KG1 (cell line): ENCODE measurements around the gene SLC22A6.
"Not testable (repeated sequence)": the region's sequence is repeated elsewhere in the genome, so short reads cannot be mapped to it uniquely, and the experiment has no call there.

Source experiments
- DNase-seq: peaks from one replicate; lab custom pipeline; 2025; lab: John Stamatoyannopoulos, UW

Gene SLC22A6

GRCh38 chr11:62985041-62985750 is 429 bp upstream of the SLC22A6 start:
- DNase-seq = no peak

- no peak for DNase-seq
Observed at GRCh38 chr11:62983536-62984199, 1.1 kb downstream of the SLC22A6 start.

GRCh38 chr11:62981743-62982142 is 3.0 kb downstream of the SLC22A6 start:
- DNase-seq = no peak

- no peak for DNase-seq
Observed at GRCh38 chr11:62980133-62980760, 4.5 kb downstream of the SLC22A6 start.

- DNase-seq = no peak
Observed at GRCh38 chr11:62976109-62976508, 8.7 kb downstream of the SLC22A6 start.

GRCh38 chr11:62974848-62975522 is 9.8 kb downstream of the SLC22A6 start:
- DNase-seq = no peak

- DNase-seq = no peak
Observed at GRCh38 chr11:62965574-62965973, 19.2 kb downstream of the SLC22A6 start.

- DNase-seq = no peak
Observed at GRCh38 chr11:62962391-62962790, 22.4 kb downstream of the SLC22A6 start.

- DNase-seq = no peak
Observed at GRCh38 chr11:62961017-62961570, 23.7 kb downstream of the SLC22A6 start.

- DNase-seq = no peak
Observed at GRCh38 chr11:62959422-62959980, 25.3 kb downstream of the SLC22A6 start.

- DNase-seq = no peak
Observed at GRCh38 chr11:62958547-62959421, 26.0 kb downstream of the SLC22A6 start.

- no peak for DNase-seq
Observed at GRCh38 chr11:62957147-62957546, 27.6 kb downstream of the SLC22A6 start.

GRCh38 chr11:62954478-62954877 is 30.3 kb downstream of the SLC22A6 start:
- DNase-seq = no peak

- no peak for DNase-seq
Observed at GRCh38 chr11:62953811-62954210, 31.0 kb downstream of the SLC22A6 start.

GRCh38 chr11:62948765-62949320 is 35.9 kb downstream of the SLC22A6 start:
- no peak for DNase-seq

- not testable (repeated sequence) for DNase-seq
Observed at GRCh38 chr11:62945538-62945937, 39.2 kb downstream of the SLC22A6 start.

GRCh38 chr11:62937528-62937927 is 47.2 kb downstream of the SLC22A6 start:
- not testable (repeated sequence) for DNase-seq

- DNase-seq = no peak
Observed at GRCh38 chr11:62934496-62934785, 50.3 kb downstream of the SLC22A6 start.

- no peak for DNase-seq
Observed at GRCh38 chr11:62933750-62934495, 50.8 kb downstream of the SLC22A6 start.

- DNase-seq = no peak
Observed at GRCh38 chr11:62933285-62933684, 51.5 kb downstream of the SLC22A6 start.
